GM21515 (cell line): ENCODE data around the gene MYL6.
"Not testable (repeated sequence)": the region's sequence is repeated elsewhere in the genome, so short reads cannot be mapped to it uniquely, and the experiment has no call there.

Experiments
- ATAC-seq: cut with Tn5 transposase; IDR thresholded peaks from one replicate; pipeline ENCODE4 v1.9.1; 2021; ENCODE audit not compliant: unreplicated experiment

MYL6 gene

DNA sequence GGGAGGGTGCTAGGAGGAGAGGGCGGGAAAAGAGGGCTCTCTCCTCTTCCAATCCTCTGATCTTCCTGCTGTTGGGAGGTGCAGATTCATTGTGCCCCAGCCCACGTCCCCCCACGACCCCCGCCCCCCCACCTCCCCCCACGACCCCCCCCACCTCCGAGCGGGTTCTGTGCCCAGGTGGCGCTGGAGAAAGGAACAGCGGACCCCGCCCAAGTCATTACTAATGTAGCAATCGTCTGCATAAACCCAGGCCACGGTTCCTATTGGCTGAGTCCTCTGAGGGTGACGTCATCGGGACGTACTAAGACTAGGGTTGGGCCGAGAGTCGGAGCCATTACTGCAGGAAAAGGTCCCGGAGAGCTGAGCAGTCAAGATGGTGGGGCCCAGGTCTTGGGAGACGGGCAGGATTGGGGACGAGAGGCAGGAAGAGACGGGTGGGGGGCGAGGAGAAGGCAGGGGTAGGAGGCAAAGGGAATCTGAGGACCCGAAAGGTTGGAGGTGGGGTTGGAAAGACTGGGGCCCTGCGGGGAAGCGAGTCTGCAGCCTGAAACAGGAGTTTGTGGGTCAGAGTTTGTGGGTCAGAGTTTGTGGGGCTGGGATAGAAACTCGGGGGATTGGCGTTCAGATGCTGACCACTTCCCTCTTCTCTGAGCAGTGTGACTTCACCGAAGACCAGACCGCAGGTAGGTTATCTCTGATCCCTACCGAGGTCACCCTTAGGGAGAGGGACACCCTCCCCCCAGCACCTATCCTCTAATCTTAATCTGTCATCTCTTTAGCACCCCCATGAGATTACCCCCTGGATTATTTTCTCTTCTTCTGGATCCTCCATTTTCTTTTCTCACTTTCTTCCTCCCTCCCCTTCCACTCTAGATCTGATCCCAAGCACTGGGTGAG is at the start of gene MYL6:
Gene MYL6 (plus strand): TSS at position 331 of the 897 bp plus-strand sequence. CDS start 43 bp downstream, at position 374.
- ATAC-seq: peak; percentile 70

DNA sequence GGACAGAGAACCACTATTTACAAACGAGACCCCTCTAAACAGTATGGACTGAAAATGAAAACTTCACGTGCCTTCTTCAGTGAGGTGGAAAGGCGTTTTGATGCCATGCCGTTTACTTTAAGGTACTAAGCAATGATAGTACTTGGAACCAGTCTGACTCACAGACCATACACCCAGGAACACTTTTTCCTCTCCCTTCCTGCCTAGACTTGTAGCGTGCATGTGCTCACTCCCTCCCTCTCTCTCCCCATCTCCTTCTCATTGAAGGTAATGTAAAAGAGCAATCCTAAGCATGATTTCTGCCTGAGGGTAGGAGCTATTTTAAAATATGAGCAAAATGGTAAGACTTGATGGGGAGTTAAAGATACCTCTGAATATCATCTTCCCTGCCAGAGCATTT is 47.6 kb upstream of the MYL6 start:
- no peak for ATAC-seq

DNA sequence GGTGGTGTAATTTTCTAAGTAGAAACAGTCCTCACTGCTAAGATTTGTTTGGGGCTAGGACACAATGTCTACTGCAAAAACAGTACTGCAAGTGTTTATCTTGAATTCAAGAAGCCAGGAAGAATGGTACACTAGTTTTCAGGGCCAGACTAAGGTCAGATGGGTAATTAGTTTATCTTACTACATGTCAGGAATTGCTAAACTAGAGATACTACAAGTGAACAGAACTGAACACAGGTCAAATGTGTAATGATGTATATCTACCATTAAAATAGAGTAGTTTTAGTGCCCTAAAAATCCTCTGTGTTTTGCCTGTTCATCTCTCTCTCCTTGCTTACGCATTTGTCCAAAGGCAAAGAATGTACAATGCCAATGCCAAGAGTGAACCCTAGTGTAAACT is 44.1 kb upstream of the MYL6 start:
- no peak for ATAC-seq

DNA sequence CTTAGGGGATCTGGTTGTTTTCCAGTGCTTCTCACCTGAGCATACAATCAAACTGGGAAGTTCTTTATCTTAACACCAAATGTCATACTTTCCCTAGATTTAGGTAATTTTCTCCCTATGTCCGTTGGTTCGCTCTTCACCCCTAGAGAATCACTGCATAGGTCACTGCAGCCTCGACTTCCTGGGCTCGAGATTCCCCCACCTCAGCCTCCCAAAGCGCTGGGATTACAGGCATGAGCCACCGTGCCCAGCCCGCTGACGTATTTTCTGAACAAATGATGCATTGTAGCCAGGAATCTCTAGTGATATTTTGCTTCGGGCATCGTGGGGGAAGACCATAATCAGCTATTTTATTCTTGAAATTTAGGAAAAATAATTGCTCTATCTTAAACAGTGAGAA is 42.8 kb upstream of the MYL6 start:
- no peak for ATAC-seq

DNA sequence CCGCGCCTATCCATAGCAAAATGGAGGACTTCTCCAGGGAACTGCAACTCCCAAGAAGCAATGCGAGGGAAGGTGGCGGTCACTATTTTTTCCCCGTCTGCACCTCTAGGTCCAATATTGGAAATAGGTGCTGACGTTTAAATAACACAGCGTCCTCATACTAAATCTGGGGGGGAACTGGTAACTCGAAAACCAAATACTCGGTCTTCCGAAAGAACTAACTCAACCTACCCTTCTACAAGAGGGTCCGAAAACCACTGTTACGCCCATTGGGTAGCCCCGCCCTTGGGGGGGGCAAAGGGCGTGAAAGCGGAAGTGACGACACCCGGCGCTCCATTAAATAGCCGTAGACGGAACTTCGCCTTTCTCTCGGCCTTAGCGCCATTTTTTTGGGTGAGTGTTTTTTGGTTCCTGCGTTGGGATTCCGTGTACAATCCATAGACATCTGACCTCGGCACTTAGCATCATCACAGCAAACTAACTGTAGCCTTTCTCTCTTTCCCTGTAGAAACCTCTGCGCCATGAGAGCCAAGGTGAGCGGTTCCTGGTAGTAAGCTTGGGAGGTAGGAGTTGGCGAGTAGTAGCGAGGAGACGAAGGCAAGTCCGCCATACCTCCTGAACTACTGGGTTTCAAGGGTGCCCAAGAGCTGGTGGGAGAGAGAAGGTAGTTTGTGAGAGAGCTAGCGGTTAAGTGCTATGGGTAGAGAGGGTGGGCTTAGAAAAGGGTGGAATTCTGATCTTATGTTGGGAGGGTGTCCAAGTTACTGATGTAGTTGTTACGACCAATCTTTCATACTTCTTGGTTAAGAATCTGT is 41.7 kb upstream of the MYL6 start, which contains the start of gene RPL41:
Gene RPL41 (plus strand): TSS at position 367 of the 815 bp plus-strand sequence.
- ATAC-seq: peak; percentile 35

DNA sequence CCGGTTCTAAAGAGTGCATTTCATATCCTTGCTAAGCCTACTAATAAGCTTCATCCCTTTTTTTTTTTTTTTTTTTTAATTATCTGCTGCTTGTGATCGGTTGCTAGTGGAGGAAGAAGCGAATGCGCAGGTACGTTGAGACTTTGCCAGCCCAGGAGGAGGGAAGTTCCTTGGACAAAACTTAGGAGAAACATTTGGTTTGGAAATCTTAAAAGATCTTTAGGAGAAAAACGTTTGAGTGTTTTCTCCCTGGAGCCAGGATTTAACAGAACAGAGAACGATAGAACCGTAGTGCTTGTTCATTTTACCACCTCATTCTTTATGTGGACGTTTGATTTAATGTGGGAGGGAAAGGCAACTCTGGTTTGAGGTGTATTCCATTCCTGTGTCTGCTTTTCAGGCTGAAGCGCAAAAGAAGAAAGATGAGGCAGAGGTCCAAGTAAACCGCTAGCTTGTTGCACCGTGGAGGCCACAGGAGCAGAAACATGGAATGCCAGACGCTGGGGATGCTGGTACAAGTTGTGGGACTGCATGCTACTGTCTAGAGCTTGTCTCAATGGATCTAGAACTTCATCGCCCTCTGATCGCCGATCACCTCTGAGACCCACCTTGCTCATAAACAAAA is 41.0 kb upstream of the MYL6 start:
- not testable (repeated sequence) for ATAC-seq

DNA sequence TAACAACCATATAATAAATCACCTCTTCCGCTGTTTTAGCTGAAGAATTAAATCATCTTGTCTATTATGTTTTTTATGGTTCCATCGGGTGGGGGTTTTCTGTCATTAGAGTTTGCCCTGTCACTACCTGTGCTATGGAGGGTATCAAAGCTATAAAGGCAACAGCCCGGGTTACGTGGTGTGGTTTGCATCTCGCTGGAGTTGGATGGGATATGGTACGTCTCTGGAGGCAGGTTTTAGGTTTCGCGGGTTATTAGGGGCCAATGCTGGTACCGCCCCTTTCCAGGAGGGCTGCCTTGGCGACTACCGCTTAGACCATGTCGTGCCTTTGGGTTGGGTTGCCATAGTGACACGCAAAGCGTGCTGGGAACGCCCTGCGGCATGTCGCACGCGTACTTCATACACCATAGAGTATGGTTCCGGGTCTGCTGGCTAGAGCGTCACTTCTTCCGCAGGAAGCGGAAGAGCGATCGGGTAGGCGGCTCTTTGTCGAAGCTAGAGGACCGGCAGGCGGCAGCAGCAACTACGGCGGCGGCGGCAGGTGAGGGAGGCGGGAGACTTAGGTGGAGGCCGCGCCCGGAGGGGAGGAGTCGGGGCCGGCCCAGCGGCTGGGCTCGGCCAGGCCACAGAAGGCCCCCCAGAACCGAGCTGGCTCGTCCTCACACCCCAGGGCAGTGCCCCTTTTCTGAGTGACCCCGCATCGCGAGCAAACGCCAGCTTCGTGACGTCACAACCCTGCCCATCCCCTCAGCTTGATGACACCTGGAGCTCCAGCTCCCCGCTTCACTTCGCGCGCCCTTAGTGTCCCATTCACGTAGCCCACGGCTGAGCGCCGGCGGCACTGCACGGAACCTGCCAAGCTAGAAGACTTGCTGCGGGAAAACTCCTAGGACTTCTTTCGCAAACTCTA is 40.1 kb upstream of the MYL6 start, which contains the start of gene ZC3H10:
Gene ZC3H10 (plus strand): TSS at position 489 of the 910 bp plus-strand sequence. CDS start 2,297 bp downstream, outside the sequence.
- peak; percentile 82 for ATAC-seq

DNA sequence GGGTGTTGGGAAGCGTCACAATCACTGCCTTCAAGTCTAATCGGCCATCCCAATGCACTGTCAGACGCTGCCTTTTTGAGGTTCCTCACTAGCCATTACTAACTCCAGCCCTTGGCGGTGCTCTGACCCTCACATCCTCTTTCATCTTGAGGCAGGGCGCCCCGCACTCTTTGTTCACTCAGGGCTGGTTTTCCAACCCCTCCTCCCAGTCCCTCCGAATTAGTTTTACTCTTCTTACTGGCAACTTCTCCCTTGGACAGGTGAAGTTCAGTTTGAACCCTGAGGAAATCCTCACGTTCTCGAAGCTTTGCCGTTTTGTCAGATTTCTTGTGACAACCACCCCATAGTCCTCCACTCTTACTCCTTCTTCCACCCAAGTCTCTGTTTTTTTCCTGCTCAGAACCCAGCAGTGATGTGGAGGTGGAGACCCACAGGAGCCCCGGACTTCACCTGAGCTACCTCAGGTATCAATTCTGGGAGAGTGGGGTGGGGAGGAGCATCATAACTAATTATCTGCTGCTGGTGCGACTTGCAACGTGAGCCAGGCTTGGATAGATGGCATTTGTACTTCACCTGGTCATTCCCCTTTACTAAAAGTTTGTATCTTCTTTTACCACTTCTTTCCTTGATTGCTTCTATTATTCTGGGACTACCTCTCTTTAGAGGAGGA is 39.3 kb upstream of the MYL6 start:
- ATAC-seq: no peak

DNA sequence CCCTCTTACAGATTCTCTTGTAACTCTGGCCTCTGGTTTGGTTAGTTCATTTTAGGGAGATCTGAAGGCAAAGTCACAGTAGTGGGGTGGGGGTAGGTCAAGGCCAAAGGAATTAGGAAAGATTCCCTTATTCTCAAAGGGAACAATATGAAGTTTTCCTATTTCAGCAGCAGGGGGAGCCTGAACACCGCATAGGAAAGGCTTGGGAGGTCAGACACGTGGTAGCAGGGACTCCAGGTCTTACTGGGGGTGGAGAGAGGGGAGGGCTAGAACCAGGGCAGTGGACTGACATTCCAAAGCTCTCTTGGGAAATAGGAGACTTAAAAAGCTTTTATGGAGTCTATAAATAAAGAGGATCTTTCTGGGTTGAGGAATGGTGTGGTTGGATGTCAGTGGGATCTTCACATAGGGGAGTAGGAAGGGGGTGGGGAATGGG is 38.8 kb upstream of the MYL6 start:
- no peak for ATAC-seq

DNA sequence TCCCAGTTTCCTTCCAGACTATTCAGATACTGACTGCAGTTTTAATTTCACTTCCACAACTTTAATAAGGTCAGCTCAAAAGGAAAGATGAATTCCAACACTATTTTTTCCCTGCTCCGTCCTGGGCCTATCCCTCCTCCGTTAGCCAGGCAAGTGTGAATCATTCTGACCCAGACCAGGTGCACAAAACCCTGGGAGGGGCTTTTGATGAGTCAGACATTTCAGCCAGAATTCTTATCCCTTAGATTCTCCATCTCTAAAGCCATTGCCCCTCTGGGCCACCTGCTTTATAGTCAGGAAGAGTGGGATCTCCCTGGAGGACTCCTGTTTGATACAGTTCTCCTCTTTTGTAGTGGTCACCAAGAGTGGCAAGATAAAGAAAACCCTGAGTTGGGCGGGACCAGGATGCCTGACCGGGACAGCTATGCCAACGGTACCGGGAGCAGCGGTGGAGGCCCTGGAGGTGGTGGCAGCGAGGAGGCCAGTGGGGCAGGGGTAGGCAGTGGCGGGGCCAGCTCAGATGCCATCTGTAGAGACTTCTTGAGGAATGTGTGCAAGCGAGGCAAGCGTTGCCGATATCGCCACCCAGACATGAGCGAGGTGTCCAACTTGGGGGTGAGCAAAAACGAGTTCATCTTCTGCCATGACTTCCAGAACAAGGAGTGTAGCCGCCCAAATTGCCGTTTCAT is 37.9 kb upstream of the MYL6 start:
- no peak for ATAC-seq

DNA sequence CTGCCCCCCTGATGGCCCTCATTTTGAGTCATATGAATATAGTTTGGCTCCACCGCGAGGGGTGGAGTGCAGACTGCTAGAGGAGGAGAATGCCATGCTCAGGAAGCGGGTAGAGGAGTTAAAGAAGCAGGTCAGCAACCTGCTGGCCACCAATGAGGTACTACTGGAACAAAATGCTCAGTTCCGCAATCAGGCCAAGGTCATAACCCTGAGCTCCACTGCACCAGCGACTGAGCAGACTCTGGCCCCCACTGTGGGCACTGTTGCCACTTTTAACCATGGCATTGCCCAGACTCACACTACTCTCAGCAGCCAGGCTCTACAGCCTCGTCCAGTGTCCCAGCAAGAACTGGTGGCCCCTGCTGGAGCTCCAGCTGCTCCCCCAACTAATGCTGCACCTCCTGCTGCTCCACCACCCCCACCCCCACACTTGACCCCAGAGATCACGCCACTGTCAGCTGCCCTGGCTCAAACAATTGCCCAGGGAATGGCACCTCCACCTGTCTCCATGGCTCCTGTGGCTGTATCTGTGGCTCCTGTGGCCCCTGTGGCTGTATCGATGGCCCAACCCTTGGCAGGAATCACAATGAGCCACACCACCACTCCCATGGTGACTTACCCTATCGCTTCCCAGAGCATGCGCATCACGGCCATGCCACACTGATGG is 36.8 kb upstream of the MYL6 start:
- ATAC-seq: no peak

DNA sequence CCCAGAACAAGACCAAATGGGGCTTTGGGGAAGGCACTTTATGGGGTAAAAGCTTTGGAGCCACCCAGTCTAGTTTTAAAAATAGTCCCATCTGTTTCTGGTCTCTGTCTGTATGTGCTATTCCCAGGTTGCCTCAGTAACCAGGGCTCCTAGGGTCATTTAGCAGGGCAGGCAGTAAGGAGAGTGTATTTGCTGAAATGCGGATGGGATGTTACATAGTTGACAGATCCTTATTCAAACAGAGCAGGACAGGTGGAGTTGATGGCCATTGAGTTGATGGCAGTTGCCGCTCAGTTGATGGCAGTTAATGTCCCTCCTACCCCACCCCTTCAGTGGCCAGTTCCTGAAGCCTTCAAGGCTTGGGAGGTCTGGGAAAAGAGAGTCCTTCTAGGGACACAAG is 35.5 kb upstream of the MYL6 start:
- ATAC-seq: no peak

DNA sequence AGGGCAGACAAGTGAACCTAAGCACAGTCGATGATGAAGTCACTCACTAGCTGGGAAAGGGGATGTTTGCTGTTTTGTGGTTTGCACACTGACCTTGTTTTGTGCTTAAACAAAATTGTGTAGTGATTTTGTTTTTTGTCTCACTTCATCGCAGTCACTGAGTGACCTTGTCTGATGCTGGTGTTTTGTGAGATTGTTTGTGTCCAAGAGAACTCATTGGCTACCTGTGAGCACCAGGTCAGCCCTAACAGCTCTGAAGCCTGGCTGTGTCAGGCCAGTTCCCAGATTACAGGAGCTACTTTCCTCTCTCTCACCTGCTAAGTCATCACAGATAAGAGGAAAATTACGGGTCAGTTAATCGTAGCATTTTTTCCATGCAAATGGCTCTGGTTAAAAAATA is 34.0 kb upstream of the MYL6 start:
- no peak for ATAC-seq

DNA sequence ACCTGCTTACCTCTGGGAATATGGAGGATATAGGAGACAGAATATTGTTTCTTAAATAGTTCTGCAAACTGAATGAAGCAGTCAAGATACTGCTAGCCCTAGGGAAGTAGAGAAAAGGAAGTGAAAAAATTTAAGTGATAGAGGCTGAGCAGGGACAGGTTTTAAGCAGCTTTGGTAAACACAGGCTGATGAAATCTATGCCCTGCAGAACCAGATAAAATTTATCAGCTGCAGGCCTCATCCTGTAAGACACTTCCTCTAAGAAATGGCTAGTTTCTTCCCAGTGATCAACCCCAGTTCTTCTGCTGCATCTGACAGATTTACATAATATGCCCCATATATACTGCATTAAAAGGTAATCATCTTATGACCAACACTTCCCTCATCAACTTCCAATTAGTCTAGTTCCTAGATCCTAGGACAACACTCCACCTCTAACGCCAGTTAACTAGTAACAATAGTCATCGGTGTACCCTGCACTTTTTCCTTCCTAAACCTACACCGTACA is 31.4 kb upstream of the MYL6 start:
- ATAC-seq: no peak

DNA sequence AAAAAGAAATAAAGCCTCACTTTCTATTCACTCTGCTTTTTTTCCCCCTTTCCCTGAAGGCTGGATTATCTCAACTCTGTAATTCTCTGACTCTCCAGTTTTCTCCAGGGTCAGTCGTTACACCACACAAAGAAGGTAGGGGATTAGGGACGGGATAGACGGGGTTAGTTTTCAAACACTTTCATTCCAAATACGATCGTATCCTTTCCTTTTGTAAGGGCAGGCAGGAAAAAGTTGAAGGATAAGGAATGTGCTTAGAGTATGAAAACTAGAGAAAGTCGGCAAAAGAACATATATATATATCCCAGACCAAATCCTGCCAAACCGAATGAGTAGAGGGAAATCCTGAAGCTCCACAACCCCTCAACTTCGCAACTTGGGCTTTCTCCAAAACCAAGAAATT is 30.7 kb upstream of the MYL6 start:
- no peak for ATAC-seq

DNA sequence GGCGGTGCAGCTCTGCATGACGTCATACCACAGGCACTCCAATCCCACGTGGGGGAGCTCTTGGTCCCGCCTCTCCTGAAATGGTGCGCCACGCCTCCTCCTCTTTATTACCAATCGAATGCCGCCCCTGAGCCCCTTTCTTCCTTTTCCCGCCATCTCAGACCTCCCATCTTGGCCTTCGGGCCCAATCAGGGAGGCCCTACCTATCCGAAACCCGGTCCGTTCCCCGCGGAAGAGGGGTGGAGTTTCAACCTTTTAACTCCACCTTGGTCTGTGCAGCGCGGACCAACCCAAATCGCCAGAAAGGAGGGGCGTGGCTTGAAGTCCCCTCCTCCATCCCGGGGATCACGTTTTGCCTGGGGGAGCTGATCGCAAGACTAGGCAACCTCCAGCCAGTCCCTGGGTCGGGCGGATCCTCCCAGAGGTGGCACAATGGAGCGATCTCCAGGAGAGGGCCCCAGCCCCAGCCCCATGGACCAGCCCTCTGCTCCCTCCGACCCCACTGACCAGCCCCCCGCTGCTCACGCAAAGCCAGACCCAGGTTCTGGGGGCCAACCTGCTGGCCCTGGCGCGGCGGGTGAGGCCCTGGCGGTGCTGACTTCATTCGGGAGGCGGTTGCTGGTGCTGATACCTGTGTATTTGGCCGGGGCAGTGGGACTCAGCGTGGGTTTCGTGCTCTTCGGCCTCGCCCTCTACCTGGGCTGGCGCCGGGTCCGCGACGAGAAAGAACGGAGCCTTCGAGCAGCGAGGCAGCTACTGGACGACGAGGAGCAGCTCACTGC is 30.1 kb upstream of the MYL6 start, which contains the start of gene ESYT1:
Gene ESYT1 (plus strand): TSS at position 380 of the 782 bp plus-strand sequence. CDS start 53 bp downstream, at position 433.
- ATAC-seq: peak; percentile 88

DNA sequence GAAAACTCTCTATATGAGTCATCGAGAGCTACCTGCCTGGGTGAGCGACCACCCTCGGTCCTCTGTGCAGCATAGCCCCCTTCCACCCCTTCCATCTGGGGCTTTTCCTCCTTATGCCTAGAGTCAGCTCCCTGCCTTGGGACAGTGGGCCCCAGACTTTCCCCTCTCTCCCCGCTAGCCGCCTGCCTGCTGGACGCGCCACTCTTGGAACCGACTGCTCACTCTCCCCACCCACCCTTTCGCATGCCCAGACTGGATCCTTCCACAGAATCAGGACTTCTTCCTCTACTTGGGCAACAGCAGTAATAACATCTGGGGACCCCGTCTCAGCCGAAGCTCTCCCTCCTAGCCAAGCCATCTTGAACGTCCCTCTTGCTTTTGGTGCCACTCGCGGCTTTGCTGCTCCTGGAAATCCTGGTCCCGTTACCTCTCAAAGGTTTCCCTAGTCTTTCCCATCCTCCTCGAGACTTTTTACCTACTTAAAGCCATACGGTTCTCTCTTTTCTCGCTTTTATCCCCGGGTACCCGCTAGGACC is 29.4 kb upstream of the MYL6 start:
- no peak for ATAC-seq
